GM18505 (cell line): ENCODE results near the gene CACUL1.
"Not testable (repeated sequence)": the region's sequence is repeated elsewhere in the genome, so short reads cannot be mapped to it uniquely, and the experiment has no call there.

Experiments used
- ATAC-seq: cut with Tn5 transposase; IDR thresholded peaks from one replicate; pipeline ENCODE4 v1.9.1; 2021; ENCODE audit not compliant: unreplicated experiment
- POLR2A ChIP-seq: IDR thresholded peaks from 4 replicates; pipeline ENCODE4 v1.6.1; 2011; ENCODE audit warnings: borderline replicate concordance; ENCODE audit not compliant: insufficient read depth, insufficient read length; ENCODE audit errors: extremely low read depth

CACUL1 gene

GRCh38 chr10:118672766-118673715, 81.7 kb downstream of the CACUL1 start:
- TF ChIP-seq POLR2A = no peak
- no peak for ATAC-seq

- no peak for ATAC-seq
- no peak for TF ChIP-seq POLR2A
Observed at GRCh38 chr10:118672153-118672552, 82.6 kb downstream of the CACUL1 start.

GRCh38 chr10:118671221-118671620, 83.5 kb downstream of the CACUL1 start:
- ATAC-seq = not testable (repeated sequence)

GRCh38 chr10:118670472-118671124, 84.2 kb downstream of the CACUL1 start:
- no peak for ATAC-seq
- no peak for TF ChIP-seq POLR2A

- TF ChIP-seq POLR2A = no peak
- ATAC-seq = no peak
Observed at GRCh38 chr10:118669835-118670234, 84.9 kb downstream of the CACUL1 start.

GRCh38 chr10:118669020-118669791, 85.6 kb downstream of the CACUL1 start:
- ATAC-seq = no peak
- TF ChIP-seq POLR2A = no peak

- no peak for TF ChIP-seq POLR2A
Observed at GRCh38 chr10:118668228-118668952, 86.4 kb downstream of the CACUL1 start.

GRCh38 chr10:118667732-118668131, 87.0 kb downstream of the CACUL1 start:
- no peak for ATAC-seq
- no peak for TF ChIP-seq POLR2A

More at GRCh38 chr10:118668228-118668952, 86.4 kb downstream of the CACUL1 start:
- no peak for ATAC-seq

GRCh38 chr10:118666350-118666749, 88.4 kb downstream of the CACUL1 start:
- no peak for ATAC-seq
- TF ChIP-seq POLR2A = no peak

GRCh38 chr10:118664321-118664720, 90.4 kb downstream of the CACUL1 start:
- ATAC-seq = no peak

GRCh38 chr10:118663176-118663575, 91.6 kb downstream of the CACUL1 start:
- TF ChIP-seq POLR2A = no peak

More at GRCh38 chr10:118664321-118664720, 90.4 kb downstream of the CACUL1 start:
- no peak for TF ChIP-seq POLR2A

GRCh38 chr10:118662228-118663035, 92.3 kb downstream of the CACUL1 start:
- no peak for ATAC-seq
- no peak for TF ChIP-seq POLR2A

More at GRCh38 chr10:118663176-118663575, 91.6 kb downstream of the CACUL1 start:
- no peak for ATAC-seq
